ENCODE data around the gene SCAMP4.
A peak's percentile ranks its signal among the peaks of the same experiment; 100 is the strongest.

SCAMP4 gene

DNA sequence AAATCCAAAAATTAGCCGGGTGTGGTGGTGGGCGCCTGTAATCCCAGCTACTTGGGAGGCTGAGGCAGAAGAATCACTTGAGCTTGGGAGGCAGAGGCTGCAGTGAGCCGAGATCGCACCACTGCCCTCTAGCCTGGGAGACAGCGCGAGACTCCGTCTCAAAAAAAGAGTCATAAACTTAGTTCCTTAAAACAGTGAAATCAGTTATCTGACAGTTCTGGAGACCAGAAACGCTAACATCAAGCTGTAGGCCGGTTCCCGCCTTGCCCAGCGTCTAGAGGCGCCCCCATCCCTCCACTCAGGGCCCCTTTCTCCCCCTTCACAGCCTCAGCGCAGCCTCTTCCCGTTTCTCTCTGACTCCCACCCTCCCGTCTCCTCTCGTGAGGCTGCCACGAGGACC, 11.9 kb downstream of the SCAMP4 start:
- no peak for DNase-seq

DNA sequence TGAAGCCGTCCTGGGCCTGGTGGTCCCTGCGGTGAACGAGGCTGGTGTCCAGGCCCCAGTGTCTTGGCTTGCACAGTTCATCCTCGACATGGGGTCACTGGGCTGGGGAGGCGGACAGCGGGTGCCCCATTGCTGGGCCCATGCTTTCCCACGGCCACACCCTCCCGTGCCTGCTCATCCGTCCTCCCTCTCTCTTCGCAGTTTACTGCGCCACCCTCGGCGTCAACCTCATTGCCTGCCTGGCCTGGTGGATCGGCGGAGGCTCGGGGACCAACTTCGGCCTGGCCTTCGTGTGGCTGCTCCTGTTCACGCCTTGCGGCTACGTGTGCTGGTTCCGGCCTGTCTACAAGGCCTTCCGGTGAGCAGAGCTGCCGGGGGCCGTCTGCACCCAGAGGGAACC, 12.7 kb downstream of the SCAMP4 start:
- DNase-seq = no peak

DNA sequence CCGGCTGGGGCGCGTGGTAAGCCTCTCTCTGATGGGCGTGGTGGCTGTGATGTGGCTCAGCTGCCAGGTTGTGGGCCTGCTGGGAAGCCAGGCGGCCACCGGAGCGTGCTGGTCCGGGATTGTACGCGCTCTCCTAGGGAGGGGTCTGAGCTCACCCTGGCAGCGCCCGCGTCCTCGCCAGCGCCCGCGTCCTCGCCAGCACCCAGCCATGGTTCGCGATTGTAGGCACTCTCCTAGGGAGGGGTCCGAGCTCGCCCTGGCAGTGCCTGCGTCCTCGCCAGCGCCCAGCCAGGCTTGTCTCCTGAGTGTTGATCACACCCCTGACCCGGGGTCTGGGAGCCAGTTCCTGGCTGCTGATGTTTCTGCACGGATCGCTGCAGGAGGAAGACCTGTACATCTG, 13.8 kb downstream of the SCAMP4 start:
- no peak for DNase-seq

DNA sequence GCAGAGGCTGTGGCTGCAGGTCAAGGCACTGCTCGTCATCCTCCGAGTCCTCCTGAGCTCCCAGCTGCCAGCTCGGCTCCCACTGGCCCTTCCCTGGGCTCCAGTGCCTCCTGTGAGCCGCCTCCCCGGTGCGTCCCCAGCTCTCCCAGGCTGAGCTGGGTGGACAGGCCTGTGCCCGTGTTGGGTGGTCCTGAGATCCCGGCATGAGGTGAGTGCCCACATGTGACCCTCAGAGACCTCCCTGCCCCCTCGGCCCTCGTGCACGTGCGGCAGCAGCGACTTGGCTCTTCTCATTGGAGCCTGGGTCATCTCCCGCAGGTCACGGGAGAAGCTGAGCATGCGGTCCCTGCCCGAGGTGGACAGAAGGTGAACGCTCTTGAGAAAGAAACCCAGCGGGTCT, 15.4 kb downstream of the SCAMP4 start:
- DNase-seq = no peak

DNA sequence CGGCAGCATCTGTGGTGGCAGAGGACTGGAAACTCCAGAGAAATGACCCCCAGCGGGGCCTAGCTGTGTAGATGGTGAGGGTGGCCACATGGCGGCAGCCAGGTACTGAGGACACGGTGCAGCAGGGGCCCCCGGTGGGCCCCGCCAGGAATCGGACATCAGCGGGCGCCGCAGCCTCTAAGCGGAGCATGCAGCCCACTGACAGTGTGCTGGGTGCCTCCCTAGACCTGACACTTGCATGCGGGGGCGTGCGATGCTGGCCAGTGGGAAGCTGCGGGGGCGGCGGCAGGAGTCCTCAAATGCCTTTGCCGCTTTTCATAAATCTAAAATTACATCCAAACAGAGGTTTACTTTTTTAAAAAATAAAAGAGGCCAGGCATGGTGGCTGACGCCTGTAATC, 16.1 kb downstream of the SCAMP4 start:
- DNase-seq = no peak

DNA sequence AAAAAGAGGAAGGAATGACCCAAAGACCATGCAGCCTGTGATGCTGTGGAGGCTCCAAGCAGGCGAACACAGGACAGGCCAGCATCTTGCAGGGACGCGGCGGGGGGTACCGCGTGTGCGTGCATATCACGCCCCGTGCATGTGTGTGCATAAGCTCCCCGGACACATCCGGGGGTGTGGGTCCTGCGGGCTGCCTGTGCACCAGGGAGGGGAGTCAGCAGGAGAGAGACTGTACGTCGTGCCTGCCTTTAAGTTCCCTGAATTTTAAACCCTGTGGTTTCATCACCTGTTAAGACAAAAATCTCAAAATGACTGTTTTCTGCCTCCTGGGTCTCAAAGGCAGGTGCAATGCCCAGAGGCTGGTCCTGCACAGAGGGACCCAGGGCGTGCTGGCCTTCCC, 16.6 kb downstream of the SCAMP4 start:
- DNase-seq = no peak

DNA sequence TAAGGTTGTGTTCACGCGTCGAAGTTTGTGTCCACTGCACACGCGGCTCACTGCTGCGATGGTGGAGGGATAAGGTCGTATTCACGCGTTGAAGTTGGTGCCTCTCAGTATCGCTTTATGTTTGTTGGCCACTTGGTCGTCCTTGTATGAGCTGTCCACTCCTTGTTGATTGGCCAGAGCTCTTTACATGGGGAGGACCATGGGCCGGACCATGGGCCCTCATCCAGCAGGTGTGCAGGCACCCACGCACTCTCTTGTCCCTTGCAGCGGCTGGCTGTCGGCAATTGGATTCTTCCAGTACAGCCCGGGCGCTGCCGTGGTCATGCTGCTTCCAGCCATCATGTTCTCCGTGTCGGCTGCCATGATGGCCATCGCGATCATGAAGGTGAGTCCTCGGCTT, 17.6 kb downstream of the SCAMP4 start:
- DNase-seq = no peak

DNA sequence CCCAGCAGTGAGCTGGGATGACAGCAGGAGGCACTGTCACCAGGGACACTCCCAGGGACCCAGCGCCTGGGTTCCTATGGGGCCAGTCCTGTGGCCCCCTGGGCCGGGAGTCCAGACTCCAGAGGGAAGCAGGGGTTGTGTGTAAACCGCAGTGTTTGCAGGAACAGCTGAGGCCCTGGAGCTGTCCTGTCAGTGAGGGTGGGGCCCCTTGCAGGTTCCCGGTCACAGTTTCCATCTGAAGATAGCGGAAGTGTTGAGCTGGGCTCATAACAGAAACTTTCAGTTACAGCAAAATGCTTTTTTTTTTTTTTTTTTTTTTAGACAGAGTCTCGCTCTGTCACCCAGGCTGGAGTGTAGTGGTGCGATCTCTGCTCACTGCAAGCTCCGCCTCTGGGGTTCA, 18.1 kb downstream of the SCAMP4 start:
- no peak for DNase-seq

DNA sequence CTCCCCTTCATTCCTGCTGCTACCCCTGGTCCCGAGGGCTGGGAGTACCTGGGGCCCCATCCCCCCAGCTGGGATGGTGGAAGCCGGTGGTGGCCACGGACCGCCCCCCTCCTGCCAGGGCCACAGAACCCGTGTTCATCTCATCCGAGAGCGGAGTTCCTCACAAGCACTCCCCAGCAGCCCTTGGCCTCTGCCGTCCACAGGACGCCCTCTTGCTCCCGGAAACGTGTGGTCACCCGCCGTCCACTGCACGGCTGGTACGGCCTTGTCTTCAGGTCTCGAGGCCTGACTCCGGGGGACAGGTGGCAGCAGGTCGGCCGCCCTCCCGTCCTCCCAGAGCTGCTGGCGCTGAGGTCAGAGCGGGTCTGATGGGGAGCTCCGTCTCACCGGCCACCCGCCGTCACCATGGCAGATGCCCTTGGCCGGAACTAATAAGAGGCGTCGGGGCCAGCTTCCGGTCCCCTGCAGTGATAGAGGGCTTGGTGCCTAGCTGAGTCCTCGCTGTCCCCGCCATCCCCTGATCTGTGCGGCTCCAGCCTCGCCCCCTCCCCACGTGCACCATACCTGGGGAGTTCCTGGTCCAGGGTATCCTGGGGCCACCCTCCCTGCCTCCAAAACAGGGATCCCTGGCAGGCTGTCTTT, 19.2 kb downstream of the SCAMP4 start:
- no peak for DNase-seq

DNA sequence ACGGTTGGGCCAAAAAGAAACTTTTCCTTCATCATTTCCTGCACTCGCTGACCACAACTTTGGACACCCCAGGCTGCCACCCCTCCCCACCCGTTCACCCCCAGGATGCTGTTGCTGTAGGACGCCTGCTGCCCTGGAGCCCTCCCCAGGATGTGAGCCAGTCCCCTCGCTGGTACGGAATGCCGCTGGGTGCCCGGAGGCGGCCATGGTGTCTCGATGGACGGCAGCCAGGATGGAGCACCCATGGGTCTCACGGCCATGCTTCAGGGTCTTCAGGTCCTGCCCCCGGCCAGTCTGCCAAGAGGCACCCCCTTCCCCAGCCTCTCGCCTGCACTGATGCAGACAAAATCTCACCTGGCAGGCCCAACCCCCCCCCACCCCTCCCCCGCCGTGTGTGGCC, 20.3 kb downstream of the SCAMP4 start:
- no peak for DNase-seq

DNA sequence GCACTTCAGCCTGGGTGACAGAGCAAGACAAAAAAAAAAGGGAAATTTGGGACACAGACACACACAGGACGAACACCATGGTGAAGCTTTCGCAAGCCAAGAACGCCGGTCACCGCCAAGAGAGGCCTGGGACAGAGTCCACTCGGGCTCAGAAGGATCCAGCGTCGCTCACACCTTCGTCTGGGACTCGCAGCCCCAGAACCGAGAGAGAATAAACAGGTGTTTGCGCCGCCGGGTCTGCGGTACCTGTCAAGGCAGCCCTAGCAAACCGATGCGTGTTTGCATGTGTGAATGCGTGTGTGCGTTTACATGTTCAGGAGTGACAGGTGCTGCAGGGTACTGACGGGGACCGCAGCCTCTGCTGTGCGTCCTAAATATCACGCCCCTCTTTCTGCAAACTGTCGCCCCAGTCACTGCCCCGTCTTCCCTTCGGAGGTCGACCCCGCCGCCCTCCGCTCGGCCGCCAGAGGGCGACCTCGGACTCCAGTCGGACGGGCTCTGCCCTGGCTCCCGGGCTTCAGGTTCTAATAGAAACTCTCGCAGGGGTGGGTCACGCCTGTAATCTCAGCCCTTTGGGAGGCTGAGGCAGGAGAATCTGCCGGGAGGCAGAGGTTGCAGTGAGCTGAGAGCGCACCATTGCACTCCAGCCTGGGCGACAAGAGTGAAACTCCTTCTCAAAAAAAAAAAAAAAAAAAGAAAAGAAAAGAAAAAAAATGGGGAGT, 24.0 kb downstream of the SCAMP4 start:
- peak; percentile 31 for DNase-seq

DNA sequence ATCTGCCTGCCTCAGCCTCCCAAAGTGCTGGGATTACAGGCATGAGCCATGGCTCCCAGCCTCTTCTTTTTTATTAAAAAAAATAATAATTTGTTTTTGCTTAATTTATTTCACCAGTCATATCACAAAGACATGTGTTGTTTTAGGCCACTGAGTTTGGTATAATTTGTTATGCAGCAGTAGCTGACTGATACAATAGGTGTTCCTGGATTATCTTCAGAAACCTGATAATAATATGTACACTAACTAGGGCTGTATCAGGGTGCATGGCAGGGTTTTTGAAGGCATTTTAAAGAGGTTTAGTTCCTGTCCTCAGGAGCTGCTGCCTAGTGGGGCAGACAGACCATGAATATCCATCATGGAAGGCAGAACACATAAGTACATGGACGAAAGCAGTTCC, 26.2 kb downstream of the SCAMP4 start:
- no peak for DNase-seq

DNA sequence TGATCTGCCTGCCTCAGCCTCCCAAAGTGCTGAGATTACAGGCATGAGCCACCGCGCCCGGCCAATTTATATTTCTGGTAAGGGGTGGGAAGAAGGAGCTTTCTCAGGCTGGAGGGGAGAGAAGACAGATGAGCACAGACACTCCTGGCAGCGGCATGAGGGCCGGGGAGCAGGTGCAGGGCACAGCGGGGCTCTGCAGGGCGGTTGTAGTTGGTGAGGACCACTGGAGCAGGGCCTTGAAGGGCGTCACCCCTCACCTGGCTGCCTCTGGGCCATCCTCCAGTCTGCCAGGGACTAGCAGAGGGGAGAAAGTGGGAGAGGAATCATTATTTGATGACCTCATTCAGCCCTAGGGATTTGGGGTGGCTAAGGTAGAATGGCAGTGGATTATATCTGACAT, 27.2 kb downstream of the SCAMP4 start:
- no peak for DNase-seq

DNA sequence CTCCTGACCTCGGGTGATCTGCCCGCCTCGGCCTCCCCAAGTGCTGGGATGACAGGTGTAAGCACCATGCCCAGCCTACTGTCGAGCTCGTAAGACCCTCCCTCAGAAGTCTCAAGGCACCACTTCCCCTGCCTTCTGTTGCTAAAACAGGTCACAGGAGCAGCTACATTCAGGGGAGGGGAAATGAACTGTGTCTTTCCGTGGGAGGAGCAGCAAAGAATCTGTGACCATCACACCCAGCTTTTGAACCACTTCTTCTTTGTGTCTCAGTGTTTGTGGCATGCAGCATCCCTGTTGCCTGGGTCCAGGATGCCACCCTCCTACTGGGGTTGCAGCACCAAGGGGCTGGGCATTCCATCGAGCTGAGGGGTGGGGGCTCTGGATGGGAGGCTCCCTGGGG, 28.0 kb downstream of the SCAMP4 start:
- DNase-seq = no peak

DNA sequence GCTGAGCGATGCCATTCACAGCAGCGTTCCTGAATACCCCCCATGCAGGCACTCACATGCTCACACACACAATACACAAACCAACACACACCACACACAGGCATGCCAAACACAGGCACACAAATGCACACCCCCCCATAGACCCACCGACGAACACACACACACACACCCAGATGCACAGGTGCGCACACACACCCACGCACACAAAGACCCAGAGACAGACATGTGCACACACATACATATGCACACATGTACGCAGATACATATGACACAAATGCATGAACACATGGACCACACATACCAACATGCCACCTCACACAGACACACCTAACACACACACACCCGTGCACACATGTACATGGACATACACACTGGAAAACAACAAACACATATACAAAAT, 28.7 kb downstream of the SCAMP4 start:
- no peak for DNase-seq

DNA sequence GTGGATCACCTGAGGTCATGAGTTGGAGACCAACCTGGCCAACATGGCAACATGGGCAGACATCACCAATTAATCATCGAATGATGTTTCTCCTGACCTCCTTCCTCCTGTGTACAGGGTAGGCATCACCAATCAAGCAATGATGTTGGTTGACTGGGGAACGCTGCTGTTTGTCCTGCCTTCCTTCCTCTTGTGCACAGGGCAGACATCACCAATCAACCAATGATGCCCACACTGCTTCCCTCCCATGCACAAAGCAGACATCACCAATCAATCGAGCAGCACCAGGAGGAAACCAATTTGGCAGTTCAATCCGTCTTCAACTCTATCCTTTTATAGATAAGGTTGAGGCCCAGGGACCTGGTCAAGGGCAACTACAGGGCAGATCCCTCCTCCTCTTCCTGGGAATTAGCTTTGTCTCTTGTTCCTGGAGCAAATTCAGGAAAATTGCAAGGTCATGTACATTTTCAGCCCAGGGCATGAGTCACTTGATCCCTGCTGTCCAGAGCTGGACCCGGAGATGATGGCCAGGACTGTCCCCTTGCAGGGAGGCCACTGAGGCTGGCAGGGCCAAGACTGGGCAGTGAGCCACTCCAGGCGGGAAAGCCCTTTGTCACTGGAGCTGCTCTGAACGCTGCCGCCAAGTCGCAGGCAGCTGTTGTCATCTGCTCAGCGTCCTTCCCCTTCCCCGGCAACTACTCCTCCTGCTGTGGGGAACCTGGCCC, 30.4 kb downstream of the SCAMP4 start:
- no peak for DNase-seq

DNA sequence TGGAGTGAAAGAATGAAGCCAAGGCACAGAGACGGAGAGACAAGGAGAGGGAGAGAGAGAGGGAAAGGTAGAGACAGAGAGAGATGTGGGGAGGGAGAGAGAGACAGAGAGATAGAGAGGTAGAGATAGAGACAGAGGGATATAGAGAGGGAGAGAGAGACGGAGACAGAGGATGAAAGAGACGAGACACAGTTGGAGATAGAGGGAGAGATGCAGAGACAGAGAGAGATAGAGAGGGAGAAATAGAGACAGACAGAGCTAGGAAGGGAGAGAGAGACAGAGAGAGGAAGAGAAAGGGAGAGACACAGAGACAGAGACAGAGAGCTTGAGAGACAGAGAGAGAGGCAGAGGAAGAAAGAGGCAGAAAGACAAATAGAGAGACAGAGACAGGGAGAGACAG, 31.2 kb downstream of the SCAMP4 start:
- no peak for DNase-seq

DNA sequence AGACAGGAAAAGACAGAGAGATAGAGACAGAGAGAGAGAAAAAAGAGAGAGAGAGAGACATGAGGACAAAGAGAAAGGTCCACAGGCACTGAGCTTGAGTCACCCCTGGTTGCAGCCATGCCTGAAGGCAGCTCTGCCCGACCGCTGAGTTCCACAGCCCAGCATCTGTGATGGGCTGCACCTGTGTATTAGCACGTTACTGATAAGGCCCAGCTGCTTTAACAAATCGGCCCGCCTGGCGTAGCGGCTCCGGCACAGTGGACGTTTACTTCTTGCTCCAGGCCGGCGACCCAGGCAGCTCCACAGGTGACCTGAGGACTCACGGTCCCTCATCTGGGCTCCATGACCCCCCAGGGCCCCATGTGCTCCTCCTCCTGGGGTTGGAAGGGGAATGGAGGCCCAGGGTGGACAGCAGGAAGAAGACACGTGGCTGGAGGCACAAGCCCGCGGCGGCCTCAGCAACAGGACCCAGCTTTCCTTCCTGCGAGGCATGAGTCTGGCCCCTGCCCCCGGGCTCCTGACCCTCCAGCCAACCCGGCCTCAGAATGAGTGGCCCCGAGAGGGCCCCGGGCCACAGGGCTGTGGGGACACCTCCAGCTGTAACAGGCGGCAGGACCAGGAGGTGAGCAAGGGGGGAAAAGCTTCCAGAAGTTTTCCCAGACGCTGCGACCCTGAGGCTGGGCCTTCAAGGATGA, 31.9 kb downstream of the SCAMP4 start:
- no peak for DNase-seq

DNA sequence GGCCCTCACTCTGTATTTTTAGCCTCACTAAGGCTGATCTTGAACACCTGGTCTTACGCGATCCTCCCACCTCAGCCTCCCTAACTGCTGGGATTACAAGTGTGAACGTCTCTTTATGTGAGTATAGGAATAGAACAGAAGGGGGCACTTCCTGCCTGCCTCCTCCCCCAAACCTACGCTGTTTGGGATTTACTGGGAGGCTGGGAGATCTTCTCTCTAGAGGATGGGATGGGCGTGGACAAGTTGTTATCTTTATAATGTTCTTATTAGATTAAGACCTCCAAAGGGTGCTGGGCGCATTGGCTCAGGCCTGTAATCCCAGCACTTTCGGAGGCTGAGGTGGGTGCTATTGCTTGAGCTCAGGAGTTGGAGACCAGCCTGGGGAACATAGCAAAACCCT, 32.9 kb downstream of the SCAMP4 start:
- no peak for DNase-seq

DNA sequence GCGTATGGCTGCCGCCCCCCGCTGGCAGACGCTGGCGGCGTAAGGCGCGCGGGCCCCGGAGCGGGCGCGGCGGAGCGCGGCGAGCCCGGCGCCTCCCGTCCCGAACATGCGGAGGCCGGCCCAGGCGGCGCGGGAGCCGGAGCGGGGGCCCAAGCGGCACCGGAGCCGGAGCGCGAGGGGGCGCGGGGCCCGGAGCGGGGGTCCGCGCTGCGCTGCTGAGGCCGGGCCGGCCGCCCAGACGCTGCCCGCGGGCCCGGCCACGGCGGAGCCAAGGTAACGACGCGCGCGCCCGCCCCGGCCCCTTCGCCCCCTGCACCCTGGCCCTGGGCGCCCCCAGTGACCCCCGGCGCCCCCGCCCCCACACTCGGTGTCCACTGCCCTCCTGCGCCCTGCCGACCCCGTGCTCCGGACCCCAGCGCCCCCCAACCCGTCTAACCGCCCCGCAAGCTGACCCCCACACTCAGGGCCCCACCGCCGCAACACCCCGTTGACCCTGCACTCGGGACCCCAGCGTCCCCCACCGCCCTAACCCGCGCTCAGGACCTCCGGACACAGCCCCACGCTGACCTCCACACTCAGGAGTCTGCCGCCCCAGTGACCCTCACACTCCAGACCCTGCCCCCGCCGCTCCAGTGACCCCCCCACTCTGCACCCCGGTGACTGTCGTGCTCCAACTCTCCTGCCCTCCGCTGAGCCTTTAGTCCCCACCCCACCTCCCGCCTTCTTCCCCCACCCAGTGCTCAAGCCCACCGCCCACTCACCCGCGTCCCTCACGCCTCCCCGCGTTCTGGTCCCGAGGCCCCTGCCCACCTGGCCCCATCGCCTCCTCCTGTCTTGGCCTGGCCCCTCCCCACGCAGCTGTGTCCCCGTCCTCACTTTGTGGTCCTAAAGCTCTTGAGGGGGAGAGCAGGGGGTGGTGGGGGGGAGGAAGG, 36.2 kb downstream of the SCAMP4 start, which contains the start of gene CSNK1G2:
Gene CSNK1G2 (plus strand): TSS at position 27 of the 932 bp plus-strand sequence. CDS start 28,601 bp downstream, outside the sequence.
- DNase-seq = no peak

DNA sequence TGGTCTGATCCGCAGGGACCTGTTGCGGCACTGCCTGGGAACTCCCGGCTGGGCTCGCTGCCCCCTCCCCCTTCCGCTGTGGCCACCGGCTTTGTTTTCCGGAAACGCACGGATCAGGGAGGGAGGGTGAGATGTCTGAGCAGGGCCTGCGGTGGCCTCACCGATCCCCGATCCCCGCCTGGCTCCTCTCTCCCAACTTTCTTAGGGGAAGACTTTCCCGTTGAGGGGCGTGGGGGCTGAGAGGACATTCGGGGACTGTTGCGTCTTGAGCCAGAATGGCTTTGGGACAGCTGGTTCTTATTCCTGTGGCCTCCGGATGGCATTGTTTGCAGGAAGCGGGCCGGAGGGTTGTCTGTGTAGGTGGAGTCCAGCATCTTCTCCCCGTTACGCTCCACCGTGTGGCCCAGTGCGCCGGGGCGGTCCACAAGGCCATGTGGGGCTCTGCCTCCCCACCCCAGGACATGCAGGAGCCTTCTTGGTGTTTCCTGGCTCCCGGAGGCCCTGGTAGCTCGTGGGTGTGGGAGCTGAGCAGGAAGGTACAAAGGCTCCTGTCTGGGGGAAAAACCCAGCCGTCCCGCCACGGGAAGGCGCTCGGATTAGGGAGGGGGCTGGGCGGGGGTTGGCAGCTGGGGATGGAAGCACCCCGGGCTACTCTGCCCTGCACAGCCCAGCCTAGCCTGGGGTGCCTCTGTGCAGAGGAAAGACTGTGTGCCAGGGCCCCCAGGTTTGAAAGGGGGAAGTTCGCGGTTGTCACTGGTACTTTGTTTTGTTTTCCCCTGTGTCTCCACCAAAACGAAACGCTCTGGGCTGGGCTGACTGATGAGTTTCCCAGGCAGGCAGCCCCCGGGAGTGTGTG, 37.1 kb downstream of the SCAMP4 start:
- DNase-seq = peak; percentile 1
